ENCODE results near the gene SRRT.

- TF ChIP-seq POLR2AphosphoS5 (IDR thresholded peaks at IDR 0.05; ENCODE audit: insufficient read depth, low read depth, low read length) (no peak), CTCF (IDR thresholded peaks at IDR 0.05; ENCODE audit: extremely low read depth in 1 of 2, insufficient read depth in 1 of 2, low read depth in 1 of 2, low read length in 2 of 2) (no peak)
These were observed 58.8 kb downstream of the SRRT start for GRCh38 chr7:100933734-100934133.
